Embryonic facial prominence (tissue), 1 donor: ENCODE data around the gene RHD.
"Not testable (repeated sequence)": the region's sequence is repeated elsewhere in the genome, so short reads cannot be mapped to it uniquely, and the experiment has no call there.

Experiments used
- DNase-seq: peaks from one replicate; pipeline ENCODE4 v3.0.0-alpha.2; 2016; ENCODE audit errors: extremely low spot score

The RHD gene

DNA sequence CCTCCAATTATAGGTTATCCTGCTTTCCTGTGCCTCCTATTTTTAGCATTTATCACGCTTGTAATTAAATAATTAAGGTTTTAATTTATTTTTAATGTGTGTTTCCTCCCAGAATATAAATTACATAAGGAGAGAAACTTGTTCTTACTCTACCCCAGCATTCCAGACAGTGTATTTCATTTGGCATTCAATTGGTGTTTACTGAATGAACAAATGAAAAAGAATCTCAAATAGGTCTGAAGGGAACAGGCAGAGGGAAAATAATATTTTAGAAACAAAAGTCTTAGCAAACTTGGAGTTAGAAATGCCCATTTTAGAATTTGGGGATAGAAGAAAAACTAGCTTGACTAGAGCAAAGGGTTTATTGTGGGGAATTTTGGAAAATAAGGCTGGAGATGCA lies 15.1 kb upstream of the RHD start:
- DNase-seq = no peak

DNA sequence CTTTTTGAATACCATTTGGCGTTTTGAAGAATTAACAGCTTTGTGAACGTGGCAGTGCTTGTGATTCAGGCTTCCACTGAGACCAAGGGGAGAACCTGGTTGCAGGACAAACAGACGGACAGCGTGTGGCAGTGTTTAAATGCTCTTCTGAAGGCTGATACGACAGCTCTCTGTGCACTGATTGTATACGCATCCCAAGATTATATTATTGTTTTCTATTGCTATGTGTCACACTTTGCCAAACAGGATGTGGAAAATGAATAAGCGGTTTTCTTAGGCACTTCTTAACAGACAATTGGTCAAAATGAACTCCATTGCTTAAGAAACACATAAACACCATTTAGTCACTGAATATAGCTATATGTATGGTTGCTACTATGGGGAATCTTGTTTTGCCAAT lies 12.5 kb upstream of the RHD start:
- DNase-seq = not testable (repeated sequence)

DNA sequence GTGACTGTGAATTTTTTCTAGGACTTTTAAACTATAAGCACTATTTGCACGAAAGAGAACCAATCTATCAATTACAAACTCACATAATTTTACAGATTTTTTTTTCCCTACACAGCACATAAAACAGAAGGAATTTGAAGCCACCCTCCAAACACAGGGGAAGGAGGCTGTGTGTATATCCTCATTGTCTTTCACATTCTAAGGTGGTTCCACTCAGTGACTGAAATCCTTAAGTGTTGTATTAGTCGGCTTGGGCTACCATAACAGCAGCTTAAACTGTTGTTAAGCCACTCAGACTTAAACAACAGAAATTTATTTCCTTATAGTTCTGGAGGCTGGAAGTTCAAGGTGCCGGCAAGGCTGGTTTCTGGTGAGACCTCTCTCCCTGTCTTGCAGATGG lies 12.0 kb upstream of the RHD start:
- not testable (repeated sequence) for DNase-seq

DNA sequence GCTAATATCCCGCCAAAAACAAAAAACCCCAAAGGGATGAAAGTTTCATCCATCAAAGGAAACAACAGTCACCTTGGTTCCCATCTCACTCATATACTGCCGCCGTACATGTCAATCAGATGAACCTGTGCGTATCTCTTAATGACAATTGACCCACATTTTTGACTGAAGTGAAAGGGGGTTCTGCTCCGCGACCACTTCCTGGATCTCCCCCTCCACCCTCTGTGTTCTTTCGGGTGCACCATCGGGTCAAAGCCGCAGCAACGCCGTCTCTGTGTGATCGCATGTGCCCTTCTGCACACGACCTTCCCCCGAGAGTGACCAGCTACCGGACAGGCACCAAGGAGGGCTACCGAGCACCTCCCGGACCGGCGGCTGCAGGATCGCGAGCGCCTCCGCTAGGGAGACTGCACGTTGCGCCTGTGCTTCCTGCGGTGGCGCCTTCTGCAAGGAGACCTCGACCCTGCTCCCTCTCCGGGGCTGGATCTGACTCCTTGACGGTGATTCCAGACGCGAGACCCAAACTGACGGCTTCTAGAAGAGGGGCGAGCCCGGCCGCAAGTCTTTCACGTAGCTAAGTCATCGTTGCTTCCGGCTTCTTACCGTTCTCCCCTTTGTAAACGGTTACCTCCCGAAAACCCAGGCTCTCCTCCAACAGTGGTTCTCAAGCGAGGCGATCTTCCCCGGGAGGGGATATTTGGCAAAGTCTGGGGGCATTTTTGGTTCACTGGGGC lies 5.6 kb upstream of the RHD start:
- not testable (repeated sequence) for DNase-seq

DNA sequence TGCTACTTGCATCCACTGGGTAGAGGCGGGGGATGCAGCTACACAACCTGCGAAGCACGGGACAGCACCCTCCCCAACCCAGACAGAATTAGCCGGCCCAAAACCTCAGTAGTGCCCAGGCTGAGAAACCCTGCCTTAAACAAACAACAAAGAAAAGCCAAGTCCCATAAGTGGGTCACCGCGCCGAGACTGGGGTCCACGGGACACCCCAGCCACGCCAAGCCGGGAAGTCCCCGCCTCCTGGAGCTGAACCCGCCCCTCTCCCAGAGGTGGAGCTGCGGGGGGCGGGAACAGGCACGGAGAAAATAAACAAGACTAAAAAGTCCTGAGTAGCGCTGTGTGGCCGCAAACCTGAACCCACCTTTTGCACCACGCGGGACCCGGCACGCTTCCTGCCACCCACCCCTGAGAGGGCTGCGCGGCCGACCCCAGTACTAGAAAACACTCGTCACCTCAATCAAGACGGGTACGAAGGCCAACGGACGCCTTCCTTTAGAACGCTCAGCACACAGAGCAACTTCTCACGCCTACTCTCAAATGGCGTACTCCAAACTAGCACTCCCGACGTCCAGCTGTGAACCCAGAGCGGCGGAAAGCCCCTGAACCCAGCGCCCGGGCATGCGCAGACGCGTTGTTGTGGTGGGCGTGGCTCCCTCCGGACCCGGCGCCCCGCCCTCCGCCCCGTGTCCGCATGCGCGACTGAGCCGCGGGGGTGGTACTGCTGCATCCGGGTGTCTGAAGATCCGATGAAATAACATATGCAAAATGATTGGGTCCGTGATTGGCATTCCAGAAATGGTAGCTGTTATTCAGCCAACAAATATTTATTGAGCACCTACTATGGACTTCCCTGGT lies 4.8 kb upstream of the RHD start:
- DNase-seq = peak; percentile 53

DNA sequence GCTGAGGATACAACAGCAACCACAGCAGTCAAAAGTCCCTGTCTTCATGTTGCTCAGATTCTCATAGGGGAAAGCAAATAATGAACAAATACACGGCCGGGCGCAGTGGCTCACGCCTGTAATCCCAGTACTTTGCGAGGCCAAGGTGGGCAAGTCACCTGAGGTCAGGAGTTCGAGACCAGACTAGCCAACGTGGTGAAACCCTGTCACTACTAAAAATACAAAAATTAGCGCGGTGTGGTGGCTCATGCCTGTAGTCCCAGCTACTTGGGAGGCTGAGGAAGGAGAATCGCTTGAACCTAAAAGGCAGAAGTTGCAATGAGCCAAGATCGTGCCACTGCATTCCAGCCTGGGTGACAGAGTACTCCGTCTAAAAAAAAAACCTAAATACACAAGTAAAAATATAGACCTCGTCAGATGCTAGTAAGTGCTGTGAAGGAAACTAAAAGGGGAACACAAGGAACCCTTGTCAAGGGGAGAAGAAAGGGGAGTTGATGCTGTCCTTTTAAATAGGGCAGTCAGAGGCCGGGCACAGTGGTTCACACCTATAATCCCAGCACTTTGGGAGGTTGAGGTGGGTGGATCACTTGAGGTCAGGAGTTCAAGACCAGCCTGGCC lies 4.1 kb upstream of the RHD start:
- not testable (repeated sequence) for DNase-seq

DNA sequence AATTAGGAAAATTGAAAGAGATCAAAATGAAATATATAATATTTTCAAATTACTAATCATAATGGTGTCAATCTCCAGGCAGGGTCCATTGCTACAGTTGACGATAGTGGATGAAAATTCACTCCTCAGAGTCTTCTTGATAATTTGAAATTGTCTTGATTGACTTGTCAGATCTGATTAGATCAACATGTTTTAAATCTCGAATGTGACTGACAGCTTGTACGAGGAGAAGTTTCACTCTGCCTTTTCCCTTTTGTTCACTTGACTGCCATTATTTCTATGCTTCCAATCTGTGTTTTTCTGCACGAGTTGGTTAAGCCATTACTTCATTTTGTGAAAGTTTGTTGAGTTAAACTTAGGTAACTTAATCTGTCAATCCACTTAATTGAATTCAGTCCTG lies 3.3 kb downstream of the RHD start:
- DNase-seq = not testable (repeated sequence)

DNA sequence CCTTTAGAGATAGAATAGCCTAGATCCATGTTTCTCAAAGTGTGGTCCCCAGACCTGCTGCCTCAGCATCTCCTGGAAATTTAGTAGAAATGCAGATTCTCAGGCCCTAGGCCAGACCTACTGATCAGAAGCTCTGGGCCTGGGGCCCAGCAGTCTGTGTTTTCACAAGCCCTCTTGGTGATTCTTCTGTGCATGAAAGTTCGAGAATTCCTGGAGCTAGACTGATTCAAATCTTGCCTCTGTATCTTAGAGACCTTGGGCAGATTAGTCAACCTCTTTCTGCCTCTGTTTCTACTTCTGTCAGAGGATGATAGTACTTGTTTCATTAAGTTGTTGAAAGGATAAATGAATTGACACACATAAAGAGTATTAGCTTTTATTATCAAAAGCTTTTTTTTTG lies 5.0 kb downstream of the RHD start:
- DNase-seq = not testable (repeated sequence)

DNA sequence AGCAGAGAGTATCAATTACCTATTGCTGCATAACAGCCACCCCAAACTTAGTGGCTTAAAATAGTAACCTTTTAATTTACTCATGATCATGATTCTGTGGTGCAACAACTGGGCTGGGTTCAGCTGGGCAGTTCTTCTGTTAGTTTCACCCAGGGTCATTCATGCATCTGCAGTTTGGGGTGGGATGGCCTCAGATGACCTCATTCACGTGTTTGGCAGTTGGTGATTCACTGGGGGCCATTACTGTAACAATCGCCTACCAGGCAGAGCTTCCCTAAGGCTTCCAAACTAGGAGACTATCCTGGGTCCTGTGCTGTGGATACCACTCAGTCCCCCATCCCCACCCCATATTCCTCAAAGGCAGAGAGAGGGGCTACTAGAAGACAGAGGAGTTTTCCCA lies 6.0 kb downstream of the RHD start:
- DNase-seq = not testable (repeated sequence)

DNA sequence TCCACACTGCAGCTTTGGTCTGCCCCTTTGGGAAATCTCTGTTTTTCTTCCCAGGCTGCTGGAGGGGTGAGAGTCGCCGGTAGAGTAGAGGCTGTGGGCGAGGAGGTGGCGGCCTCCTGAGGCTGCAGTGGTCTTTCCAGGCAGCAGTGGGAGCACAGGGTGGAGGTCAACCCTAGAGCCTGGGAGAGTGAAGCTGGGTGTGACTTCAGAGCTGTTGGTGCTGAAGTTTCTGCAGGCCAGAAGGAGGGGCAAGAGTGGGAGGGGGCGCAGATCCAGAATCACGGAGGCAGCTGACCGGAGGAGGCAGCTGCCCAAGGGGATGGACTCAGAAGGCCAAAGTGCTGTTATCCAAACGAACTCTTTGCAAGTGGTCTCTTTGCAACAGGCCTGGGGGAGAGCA lies 6.5 kb downstream of the RHD start:
- DNase-seq = not testable (repeated sequence)

DNA sequence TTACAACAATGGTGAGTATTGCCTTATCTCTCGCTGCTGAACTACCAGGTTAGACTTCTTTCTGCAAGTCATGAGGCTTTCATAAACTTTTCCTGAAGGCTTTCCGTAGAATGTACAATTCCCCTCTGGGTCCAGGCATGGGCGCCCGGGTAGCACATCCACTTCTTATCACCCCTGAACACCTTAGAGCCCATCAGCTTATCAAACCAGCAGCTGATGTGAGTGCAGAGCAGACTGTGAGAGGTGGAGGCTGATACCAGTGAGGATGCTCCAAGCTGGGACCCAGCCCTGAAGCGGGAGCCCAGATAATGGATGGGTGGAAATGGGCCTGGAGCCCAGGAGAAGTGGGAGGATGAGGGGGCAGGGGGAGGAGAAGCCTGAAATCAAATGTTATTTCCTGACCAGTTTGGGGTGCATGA lies 7.4 kb downstream of the RHD start:
- not testable (repeated sequence) for DNase-seq

DNA sequence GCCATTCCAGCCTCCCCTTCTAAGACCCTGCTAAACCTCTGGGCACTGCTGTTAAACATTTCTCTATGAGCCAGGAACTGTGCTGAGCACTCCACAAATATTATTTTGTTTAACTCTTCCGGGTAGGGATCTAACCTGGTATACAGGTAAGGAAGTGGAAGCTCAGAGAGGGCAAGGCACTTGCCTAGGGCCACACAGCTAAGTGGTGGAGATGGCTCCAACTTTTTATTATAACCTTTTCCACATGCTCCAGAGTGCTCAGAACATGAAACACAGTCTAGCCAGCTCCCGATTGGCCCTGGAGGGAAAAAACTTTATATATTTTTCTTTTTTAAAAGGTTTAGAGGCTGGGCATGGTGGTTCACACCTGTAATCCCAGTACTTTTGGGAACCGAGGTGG lies 13.6 kb downstream of the RHD start:
- not testable (repeated sequence) for DNase-seq

DNA sequence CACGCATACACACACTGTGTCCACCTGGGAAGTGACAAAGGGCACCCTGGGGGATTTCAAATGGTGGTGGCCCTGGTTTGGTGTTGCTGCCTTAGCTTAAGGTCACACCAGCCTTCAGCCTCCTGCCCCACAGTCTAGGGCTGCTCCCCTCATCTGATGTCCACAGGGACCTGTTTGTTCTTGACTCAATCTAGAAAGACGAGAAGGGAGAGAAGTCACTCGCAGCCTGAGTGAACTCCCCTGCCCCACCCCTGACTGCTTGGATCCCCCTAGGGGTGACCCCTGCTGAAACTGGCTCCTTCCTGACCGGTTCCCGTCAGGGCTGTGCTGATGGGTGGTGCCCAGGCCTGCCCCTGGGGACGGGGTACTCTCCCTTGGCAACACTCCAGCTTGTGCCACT lies 14.9 kb downstream of the RHD start:
- DNase-seq = not testable (repeated sequence)

DNA sequence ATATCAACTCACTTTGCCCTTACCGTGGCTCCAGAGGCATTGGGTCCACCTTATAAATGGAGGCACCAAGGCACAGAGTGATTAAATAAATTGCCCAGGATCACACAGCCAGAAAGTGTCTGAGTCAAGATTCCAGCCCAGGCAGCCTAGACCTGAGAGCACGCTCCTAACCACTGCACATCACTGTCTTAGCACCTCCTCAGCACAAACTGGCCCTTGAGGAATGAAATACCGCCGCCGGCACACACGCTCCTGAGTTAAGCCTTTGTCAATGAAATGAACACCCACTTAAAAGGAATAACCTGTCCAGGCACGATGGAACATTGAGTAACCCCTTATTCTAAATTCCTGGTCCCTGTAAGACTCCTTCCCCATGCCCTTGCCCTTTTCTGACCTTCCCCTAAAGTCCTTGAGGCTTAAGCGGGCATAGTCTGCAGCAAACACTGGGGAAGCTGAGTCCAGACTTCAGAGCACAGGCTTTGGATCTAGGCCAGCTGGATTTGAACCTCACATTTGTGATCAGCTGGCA lies 16.3 kb downstream of the RHD start:
- DNase-seq = not testable (repeated sequence)

DNA sequence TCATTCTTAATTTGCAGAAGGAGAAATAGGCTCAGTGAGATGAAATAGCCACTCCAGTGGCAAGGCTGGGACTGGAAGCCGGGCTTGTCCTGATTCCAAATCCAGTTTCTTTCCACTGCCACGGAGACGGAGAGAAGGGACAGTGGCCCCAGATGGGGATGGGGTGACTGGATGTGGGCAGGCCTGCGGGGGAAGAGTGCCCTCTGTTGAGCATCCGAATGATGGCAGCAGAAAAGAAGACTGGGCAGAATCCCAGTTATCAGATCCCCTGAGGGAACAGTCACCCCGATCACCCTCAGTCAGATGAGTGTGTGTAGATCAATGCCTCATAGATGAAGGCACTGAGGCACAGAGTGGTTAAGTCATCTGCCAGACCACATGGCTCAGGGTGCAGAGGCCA lies 17.7 kb downstream of the RHD start:
- not testable (repeated sequence) for DNase-seq

DNA sequence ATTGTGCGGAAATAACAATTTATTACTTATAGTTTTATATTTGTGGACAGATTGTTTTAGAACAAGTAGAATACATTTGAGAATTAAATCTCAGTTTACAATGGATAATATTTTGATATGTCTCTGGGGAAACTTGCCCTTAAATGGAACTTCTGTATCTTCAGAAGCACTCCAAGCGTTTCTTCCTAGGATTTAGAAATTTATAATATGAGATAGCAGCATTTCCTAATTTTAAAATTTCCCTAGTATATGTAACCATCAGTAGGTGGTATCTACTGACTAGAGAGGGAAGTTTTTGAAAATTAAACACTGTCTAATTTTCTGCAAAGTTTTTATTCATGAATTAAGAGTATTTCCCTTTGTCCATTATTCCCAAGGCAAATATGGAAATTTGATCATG lies 21.1 kb downstream of the RHD start:
- DNase-seq = not testable (repeated sequence)

DNA sequence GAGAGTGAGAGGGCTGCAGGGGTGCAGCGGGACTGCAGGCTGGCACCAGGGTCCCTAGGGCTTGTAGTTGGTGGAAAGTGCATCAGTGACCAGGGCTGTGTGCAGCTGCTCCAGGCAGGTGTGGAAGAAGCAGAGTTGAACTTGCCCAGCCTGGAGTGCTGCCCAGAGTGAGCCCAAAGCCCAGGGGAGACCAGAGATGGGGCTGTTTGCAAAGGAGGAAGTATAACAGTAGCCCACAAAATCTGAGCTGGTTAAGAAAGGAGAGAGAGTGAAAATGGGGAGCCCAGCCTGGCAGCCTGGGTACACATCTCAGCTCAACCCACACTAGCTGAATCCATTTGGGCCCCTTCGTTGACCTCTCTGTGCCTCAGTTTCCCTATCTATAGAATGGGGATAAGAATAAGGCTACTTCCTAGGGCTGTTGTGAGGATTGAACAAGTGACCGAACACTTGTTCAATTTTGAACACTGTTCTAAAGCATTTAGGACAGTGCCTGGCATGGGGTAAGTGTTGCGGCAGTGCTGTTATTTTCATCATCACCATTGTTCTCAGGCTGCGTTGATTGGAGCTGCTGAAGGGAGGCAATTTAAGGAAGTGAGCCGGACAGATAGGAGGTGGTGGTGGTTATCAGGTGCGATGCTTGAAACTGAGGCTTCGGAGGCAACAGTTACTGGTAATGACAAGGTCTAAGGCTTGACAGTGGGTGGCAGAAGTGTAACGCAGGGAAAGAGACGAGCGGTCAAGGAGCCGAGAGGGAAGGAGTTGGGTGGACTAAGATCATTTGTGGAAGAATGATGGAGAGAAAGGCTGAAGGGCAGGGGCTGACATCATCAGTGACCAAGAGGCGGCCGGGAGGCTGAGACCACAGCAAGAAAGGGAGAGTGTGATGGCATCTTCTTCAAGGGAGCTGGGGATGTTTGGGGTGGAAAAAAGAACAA lies 22.8 kb downstream of the RHD start:
- not testable (repeated sequence) for DNase-seq

DNA sequence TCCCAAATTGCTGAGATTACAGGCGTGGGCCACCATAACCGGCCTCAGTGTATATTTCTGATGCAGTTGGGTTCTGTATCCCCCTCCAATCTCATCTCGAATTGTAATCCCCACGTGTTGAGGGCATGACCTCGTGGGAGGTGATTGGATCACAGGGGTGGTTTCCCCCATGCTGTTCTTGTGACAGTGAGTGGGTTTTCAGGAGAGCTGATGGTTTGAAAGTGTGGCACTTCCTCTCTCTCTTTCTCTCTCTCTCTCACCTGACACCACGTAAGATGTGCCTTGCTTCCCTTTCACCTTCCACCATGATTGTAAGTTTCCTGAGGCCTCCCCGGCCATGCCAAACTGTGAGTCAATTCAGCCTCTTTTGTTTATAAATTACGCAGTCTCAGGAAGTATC lies 24.2 kb downstream of the RHD start:
- DNase-seq = not testable (repeated sequence)

DNA sequence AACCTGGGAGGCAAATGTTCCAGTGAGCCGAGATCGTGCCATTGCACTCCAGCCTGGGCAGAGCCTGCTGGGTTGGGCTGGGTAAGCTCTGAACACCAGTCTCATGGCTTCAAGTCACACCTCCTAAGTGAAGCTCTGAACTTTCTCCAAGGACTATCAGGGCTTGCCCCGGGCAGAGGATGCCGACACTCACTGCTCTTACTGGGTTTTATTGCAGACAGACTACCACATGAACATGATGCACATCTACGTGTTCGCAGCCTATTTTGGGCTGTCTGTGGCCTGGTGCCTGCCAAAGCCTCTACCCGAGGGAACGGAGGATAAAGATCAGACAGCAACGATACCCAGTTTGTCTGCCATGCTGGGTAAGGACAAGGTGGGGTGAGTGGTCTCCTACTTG lies 28.4 kb downstream of the RHD start:
- not testable (repeated sequence) for DNase-seq

DNA sequence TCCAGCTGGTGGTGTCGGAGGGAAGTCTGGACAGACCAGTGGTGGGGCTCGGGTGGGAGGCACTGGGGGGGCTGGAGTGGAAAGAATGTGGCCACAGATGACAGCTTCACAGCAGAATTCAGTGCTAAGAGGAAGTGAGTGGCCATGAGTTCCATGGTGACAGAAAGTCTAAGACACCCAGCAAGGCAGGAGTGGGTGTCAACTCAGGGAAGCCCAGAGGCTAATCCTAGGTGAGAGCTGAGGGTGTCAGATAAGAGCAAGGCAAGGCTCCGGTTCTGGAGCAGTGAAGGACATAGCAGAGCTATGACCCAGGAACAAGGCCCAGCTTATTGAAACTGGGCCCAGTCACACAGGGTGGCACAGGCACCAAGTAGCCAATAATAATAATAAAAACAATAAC lies 30.0 kb downstream of the RHD start:
- DNase-seq = not testable (repeated sequence)

DNA sequence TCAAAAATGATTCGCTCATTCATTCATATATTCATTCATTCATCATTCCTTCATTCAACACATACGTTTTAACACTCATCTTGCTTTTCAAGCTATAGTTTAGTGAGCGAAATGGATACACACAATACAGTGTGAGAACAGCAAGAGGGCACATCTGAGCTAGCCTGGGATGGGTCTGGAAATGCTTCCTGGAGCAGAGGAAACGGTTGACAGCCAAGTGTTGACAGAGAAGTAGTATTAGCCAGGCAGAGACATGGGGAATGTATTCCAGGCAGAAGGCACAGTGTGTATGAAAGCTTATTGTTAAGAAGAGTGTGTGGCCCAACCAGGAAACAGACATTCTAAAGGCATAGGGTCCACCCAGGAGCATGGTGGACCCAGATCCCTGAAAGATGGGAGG lies 32.6 kb downstream of the RHD start:
- DNase-seq = not testable (repeated sequence)
